Measurements from ENCODE around the gene GRID1.
"Not testable (repeated sequence)": the region's sequence is repeated elsewhere in the genome, so short reads cannot be mapped to it uniquely, and the experiment has no call there.

GRID1 gene

DNA sequence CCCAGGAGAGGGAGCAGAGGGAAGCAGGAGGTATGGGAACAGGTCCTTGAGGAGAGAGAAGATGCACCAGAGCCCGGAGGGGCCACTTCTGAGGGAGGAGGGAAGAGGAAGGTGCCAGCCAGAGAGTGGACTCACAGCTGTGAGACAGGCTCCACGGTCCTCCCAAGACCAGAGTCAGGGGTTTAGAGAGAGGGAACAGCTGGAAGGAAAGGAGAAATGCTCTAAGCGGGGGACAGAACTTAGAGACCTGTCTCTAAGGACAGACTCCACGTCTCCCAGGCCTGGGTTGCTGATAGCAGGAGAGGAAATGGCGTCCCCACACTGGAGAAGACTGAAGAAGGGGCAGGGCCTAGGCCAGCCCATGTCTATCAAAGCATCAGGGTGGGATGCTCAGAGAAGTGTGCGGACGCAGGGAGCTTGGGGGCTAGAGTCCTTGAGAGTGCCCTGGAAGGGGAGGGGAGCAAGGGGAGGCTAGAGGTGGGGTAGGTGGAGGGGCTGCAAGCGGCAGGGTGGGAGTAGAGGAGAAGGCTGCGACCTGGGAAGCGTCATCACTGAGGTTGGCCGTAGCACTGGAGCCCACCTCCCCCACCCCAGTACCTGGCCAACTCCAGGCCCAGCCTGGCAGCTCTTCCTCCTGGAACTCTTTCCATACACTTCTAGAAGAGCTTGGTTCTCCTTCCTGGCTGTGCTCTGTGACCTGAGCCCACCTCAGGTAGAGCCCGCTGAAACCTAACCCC lies 25.6 kb upstream of the GRID1 start:
- DNase-seq: no peak

DNA sequence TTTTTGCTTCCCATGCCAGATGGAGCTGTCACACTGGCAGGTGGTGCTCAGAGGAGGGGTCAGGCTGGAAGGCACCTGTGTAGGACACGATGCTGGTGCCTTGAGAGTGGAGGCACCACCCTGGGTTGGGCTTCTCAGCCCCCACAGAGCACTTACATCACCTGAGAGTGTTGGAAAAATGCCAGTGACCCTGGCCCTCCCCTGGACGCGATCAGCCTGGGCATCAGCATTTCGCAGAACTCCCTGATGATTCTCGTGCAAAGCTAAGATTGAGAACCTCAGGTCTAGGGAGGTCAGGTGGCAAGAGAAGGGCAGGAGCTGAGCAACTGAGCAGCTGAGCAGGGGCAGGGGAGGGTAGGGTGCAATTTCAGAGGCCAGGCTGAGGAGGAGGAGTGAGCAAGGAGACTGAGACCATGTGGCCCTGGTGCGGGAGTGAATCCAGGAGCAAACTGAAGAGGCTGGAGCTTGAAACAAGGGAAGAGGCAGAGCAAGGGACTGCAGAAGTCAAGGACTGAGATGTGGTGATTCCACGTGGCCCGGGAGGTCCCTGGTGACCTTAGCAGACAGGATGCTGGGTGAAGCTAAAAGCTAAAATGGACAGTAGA lies 24.7 kb upstream of the GRID1 start:
- no peak for DNase-seq

DNA sequence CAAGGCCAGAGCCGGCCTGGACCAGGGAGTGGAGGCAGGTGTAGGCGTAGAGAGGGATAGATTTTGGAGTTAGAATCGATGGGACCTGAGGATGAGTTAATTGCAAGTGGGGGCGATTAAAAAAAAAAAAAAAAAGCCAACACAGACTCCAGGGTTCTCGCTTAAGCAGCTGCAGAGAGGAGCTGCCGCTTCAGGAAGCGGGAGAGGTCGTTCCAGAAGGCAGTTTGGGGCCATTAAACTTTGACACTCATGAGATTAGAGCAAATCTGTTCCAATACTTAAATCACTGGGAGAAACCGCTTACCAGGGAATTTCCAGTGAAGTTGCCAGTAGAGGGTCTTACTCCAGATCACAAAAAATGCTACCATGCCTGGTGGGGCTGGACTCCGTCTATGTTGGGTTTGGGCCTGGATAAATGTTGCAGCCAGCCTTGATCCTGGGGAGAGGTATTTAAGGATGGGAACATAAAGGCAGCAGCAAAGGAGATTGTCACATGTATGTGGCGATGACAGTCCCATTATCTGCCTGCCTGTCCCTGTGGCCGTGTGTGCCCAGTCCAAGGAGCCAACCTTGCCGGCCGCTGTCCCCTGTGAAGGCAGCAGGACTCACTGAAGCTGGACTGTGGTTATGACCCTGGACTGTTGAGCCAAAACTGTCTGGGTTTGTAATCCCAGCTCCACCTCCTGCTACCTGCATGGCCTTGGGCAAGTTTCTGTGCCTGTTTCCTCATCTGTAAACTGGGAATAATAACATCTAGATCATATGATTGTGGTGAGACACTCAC lies 23.9 kb upstream of the GRID1 start:
- no peak for DNase-seq

DNA sequence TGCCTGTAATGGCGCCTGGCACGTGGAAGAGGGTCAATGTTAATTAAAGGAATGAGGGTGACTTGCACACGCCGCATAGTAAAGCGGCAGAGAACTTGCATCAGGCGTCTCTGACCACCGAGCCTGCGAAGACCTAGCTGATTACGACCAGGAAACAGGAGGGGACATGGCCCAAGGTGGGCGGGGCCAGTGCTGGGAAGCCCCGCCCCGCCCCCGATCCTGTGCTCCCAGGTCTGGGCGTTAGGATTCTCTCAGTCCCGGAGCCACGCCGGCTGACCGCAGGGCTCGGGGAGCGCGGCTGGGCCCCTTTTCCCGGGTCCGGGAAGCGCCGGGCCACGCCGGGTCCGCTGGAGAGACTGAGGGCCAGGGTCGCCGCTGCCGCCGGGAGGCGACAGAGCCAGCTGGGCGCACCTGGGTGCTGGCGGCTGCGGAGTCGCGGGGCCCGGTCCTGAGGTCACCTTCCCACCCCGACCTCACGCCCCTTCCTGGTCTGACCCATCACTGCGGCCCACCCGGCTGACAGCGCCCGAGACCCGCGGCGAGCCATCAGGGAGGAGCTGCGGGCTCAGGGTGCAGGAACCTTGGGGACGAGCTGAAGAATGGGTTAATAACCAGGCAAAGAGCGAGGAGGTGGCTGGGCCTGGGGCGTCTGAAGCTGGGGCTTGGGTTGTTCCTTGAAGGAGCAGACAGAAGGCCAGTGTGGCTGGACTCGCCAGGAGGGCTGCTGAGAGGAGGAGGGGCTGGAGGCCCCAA lies 23.0 kb upstream of the GRID1 start:
- DNase-seq: peak; percentile 28

DNA sequence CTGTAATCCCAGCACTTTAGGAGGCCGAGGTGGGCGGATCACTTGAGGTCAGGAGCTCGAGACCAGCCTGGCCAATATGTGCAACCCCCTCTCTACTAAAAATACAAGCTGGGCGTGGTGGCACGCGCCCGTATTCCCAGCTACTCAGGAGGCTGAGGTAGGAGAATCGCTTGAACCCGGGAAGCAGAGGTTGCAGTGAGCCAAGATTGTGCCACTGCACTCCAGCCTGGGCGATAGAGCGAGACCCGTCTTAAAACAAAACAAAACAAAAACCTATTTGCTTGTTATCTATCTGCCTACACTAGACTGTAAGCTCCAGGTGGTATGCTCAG lies 22.5 kb upstream of the GRID1 start:
- DNase-seq: not testable (repeated sequence)

DNA sequence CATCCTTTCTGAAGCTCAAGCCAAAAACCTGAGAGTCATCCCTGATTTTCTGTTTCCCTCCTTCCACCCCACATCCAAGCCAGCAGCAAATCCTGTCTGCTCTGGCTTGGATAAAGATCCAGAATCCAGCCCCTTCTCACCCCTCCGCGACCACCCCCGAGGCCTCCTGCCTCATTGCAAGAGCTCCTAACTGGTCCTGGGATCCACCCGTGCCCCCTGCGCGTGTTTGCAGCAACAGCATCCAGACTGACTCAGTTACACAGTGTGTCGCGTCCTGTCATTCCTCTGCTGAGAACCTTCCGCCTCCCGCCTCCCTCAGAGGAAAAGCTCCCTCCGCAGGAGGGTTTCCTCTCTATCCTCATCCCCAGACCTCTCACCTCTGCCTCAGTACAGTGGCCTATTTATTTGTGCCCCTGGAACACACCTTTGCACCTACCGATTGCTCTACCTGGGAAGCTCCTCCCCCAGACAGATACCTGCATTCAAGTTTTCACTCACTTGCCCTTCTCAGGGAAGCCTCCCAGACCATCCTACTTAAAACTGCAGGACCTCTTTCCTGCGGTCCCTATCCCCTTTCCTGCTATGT lies 21.6 kb upstream of the GRID1 start:
- DNase-seq: no peak

DNA sequence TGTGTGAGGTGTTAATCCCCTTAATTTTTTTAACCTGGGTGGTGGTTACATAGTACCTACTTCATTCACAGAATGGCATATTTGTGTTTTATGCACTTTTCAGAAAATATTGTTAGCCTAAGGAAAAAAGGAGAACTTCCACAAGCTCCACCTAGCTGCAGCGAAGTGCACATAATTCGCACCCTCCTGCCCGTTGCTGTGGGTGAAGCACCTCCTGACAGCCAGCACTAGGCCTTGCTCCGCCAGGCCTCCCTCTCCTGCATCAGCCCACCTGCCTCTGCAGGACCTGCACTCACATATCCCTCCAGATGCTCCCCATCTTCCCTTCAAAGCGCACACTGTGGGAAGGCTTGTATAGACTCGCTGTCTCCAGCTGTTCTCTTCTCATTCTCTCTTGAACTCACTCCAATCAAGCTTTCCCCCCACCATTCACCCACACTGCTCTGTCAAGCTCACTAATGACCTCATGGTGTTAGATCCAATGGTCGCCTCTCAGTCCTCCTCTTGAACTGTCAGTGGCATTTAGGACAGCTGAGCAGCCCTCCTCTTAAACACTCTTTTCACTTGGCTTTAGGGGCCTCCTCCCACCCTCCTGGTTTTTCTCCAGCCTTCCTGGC lies 20.7 kb upstream of the GRID1 start:
- DNase-seq: no peak

DNA sequence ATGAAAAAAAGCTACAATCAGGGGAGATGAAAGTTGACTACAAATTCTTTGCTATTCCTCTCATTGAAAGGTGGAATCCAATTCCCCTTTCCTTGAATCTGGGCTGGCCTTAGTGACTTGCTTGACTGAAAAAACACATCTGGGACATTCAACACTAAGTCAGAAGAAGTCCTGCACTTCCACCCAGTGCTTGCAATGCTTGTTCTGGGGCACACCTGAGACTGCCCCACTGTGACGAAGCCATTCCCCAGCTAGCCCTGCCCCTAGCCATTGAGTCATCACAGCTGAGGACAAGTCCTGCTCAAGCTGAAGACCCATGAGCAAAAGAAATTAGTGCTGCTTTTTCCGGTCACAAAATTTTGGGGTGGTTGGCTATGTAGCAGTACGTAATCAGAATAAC lies 19.2 kb upstream of the GRID1 start:
- DNase-seq: no peak

DNA sequence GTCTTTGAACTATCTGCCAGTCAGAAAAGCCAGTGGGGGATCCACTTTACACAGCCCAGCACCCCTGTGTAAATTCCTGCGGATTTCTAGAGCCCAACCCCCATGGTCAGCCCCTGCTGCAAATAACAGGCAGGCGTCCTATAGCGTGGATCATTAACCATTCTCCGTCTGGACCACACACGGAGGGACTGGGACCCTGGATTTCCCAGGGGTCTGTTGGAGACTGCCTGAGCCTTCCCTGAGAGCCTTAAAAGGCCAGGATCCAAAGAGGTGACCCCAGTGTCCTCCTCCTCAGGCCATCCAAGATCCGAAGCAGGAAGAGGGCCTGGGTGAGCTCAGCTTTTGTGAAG lies 11.2 kb upstream of the GRID1 start:
- DNase-seq: no peak

DNA sequence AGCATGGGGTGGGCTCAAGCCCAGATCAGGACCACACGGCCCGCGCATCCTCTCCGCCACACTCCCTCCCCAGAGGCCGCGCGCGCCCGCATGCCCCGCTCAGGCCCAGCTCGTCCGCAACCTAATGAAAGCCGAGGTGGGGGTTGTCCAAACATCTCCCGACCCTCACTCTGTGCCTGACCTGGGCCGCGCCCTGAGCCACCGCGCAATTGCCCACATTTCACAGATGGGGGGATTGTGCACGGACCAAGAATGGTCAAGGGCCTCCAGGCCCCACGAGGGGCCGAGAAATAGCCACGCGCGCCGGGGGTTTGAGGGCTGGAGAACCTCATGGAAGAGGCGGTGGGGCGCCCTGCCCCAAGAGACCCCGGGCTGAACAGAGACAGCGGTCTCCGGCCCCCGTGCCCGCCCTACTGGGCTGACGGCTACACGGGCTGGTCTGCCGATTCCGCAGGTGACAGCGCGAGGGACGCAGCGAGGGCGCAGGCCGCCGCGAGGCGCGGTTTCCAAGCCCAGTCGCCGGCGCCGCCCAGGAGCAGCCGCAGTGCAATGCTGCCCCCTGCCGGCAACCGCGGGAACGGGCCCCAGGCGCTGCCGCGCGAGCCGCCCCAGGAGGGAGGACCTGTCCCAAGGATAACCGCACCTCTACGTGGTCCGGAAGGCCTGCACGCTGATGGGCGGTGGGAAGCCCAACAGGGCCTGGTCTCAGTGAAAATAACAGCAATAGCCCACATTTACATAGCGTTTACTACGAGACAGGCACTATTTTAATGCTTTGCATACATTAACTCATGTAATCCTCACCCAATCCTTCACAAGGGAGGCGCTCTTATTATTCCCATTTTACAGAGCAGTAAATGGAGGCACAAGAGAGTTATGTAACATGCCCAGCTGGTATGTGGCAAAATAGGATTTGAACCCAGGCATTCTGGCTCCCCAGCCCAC lies 10.5 kb upstream of the GRID1 start:
- DNase-seq: peak; percentile 85

DNA sequence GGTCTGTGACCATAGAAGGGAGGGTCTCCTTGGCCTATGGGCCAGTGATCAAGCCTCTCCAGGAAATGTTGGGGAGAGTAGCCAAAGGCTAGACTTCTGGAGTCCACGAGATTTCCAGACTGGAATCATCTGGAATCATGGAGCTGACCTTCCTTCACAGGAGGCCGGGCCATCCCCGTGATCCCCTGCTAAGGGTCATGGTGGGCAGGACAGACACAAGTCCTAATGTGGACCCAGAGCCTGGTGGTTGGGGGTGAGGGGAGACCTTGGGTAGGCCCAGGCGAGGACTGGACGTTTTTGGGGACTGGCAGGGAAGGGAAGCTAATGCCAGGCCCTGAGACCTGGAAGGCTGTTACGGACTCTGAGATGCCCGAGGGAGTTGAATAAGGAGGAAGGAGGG lies 9.8 kb upstream of the GRID1 start:
- no peak for DNase-seq

DNA sequence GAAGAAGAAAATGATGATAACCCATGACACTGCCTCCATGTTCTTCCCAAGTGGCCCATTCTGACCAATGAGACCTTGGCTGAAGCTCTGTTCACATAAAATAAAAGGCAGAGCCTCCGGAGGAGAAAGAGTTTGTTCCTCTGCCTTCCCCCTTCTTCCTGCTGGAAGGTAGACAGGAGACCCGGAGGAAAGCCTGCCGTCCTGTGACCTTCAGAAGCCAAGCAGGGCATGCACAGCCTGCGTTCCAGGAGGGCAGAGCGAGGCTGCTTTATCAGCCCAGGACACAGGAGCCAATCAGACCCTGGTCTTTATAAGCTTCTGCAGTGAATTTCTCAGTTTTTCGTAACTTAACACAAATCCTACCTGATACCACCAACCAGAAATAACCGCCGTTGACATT lies 8.6 kb upstream of the GRID1 start:
- no peak for DNase-seq

DNA sequence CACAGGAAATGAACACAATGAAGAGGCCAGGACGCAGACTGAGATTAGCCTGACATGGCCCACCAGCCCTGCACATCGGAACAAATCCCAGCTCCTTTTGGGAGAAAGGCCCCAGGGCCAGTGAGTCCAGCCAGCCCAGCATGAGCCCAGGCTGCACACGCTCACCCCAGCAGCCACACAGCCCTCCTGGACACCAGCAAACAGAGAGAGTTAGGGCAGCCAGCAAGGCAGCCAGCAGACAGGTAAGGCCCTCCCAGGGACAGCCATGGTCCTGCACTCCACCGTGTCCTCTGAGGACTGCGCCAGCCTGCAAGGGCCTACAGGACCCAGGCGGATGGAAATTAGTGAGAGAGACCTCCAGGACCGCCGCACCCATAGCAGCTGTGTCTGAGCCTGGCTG lies 8.1 kb upstream of the GRID1 start:
- DNase-seq: no peak

DNA sequence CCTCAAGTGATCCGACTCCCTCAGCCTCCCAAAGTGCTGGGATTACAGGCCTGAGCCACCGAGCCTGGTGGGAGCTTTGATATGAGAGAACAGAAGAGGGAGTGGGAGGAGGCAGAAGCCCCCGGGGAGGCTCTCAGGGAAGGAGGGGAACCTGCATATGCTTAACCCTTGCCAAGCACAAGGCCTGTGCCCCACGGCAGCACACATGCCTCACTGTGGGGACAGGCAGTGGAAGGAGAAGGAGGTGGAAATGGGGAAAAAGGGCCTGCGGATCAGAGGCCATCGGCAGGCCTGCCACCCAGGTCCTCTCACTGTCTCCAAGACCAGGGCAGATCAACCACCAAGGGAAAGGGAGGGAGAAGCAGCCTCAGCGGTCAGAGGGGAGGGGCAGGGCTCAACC lies 7.2 kb upstream of the GRID1 start:
- DNase-seq: no peak

DNA sequence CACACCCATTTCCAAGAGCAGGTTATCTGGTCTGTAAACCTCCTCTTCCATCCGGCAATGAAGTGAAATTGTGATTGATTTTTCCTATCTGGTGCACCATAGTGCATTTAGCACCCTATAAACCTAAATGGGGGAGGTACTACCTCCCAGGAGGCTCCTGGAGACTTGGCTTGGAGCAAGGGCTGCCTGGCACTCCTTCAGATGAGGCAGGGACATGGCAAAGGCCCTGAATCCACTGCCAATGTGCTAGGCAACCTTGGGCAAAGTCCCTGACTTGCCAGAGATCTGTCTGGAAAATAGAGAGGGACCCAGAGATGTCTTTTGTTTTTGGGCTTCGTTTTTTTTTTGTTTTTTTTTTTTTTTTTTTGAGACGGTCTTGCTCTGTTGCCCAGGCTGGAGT lies 6.7 kb upstream of the GRID1 start:
- DNase-seq: no peak

DNA sequence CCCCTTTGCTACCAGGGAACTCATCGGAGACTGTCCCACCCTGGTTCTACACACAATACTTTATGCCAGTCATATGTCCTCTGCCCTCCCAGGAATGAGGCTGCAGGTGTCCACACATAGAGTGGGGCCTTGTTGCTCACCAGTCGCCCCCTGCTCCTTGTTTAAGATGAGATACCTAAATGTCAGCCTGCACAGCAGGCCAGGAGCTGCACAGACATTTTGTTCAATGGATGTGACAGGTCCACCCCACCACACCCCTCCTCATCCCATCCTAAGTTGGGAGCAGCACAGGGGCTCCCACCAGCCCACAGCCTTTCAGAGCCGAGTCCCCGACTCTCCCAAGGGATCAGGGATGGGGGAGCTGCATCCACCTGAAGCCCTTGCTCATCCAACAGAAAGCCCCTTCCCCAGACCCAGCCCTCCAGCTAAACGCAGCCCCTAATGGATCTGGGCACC lies 6.2 kb upstream of the GRID1 start:
- no peak for DNase-seq

DNA sequence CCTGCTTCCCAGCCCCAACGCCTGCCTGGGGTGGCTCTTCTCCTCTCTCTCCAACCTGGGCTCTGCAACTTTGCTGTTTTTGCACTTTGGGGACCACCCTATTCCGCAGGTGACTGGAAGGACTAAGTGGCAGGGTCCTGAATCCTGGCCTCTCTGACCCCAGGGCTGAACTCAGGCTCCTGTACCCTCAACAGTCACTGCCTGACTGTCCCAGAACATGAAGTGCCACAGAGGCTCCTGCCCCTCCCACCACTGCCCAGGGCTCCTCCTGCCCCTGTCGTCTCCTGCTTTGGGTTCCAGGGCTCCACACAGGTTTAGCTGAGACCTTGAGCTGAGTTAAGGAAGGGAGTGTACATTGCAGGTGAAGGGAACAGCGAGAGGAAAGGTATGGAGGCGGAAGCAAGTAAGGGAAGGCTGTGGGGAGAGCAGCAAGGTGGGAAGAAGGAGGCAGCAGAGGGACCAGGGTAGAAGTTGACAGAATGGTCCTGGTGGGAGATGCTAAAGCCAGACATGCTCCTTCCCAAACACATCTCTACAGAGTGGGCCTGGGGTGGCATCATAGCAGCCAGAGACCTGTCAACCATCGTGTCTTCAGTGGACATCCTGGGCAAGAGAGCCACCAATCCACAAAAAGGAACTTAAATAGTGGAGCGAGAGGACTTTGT lies 5.7 kb upstream of the GRID1 start:
- DNase-seq: no peak

DNA sequence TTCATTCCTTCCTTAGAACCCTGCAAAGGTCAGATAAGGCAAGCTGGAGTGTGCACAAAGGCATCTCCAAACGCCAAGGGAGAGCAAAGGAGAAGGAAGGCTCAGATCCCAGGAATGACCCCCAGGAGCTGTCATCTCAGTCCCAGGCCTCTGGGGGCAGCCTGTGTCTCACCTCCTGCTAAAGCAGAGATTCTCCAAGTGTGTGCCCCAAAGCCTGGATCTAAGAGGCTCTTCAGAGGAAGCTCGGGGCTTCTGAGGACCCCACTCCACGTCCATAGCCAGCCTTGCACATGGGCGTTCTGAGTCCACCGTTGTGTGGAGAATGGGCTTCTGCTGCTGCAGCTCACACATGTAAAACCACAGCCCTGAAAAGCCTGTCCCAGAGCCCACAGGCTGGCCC lies 5.1 kb upstream of the GRID1 start:
- no peak for DNase-seq

DNA sequence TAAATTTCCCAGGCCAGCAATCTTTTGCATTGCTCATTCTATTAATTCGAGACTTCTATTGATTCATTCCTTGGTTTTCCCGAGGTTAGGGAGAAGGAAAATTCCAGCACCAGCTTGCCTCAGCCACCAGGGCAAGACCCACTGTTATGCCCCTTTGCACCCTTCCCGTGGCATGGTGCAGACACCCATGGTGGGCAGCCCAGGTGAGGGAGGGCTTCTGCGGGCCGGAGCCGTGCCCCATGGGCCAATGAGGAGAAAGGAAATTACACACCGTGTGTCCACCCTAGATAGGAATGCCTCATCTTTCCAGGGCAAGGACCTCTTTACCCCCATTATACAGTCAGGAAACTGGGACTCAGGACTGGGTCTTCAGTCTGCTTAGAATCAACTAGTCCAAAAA lies 4.5 kb upstream of the GRID1 start:
- DNase-seq: no peak

DNA sequence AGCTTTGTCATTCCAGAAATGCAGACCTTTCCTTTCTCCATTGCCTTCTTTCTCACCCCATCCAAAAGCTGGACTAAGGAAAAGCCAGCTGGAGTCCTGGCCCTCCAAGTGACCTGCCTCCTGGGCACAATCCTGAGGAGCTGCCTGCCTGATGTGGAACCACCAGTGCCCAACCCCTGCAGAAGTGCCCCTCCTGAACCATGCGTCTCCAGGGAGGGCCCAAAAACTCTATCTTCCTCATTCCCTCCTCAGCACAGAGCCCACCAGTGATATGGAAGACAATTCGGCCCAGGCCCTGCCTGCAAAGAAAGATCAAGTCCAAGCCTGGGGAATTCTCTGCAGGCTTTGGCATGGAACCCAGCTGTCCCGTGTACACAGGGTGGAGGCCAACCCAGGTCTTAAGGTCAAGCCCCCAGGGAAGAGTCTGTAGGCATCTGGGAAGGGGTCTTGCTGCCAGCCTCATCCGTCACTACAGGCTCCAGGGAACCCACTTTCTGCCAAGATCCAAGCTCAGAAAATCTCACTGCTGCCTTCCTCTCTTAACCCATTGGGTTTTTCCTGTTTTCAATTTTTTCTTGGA lies 3.5 kb upstream of the GRID1 start:
- no peak for DNase-seq

DNA sequence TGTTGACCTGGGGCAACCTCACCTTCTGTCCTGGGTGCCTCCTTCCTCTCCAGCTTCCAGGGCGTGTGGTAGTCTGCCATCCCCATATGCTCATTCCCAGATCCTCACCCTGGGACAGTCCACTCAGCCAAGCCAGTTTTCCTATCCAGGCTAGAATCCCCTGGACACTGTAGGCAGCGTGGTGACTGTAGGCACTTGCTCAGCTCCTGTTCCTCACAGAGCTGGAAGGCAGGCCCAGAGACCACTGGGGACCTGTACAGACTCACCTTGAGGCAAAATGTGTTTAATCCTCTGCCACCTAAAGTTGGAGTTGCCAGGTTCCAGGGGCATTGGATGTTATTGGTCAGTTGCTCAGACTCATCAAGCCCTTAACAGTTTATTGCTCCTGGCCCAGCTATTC lies 2.4 kb upstream of the GRID1 start:
- no peak for DNase-seq
